Measurements from ENCODE around the gene NR3C1. TPM values are rescaled to one million over a fixed set of nuclear protein-coding genes. Genes with fewer than 3 reads are reported as not detected.

The NR3C1 gene
- polyA plus RNA-seq, 1 donor (not counting 4 experiments of a cell fraction or from before 2014, with no cell fraction given): 30.7 TPM

GRCh38 chr5:143374496-143375217 lies 28.8 kb downstream of the NR3C1 start:
- H3K9me1 ChIP-seq (ENCODE audit: control insufficient read depth, extremely low read depth, insufficient read depth, low read length): no peaks in the 10 kb centered on the region
- H3K9ac ChIP-seq (ENCODE audit: control insufficient read depth, extremely low read depth, insufficient read depth, low read length): no peak overlapping the region
- no peak overlapping the region for H3K4me2 ChIP-seq (ENCODE audit: control insufficient read depth, extremely low read depth, insufficient read depth, low read depth, low read length)
- no peak overlapping the region for H3K27ac ChIP-seq (ENCODE audit: control insufficient read depth, insufficient read depth, low read length)
- peaks cover 23% of the 10 kb centered on the region for H3K4me1 ChIP-seq (ENCODE audit: control insufficient read depth, extremely low read depth, insufficient read depth, low read length)
- FAIRE-seq: no peak
- H2AFZ ChIP-seq (ENCODE audit: control insufficient read depth, low read length): no peak overlapping the region
- dilution Hi-C loops (cut with MboI; ENCODE audit: extremely low pct_ligation_motif_present, low sequenced_read_pairs): no loop called here
- TF ChIP-seq CTCF (optimal IDR thresholded peaks at IDR 0.05 in 1 of 3, IDR thresholded peaks at IDR 0.05 in 1 of 3, conservative IDR thresholded peaks at IDR 0.05 in 1 of 3; ENCODE audit: extremely low read depth in 1 of 3, insufficient read depth in 2 of 3, low read length in 3 of 3): no peak
- no peak for TF ChIP-seq EZH2 (IDR thresholded peaks at IDR 0.05; ENCODE audit: low read length)
- peaks cover 92% of the 10 kb centered on the region for H3K79me2 ChIP-seq (ENCODE audit: control insufficient read depth, insufficient read depth, low read length)
- no peaks in the 10 kb centered on the region for H4K20me1 ChIP-seq (ENCODE audit: control insufficient read depth, extremely low read depth, insufficient read depth, low read length)
- H3K36me3 ChIP-seq (ENCODE audit: control insufficient read depth in 2 of 2, extremely low read depth in 1 of 2, insufficient read depth in 2 of 2, low read length in 2 of 2): no peaks in the 10 kb centered on the region
- no peaks in the 10 kb centered on the region for H3K27me3 ChIP-seq (ENCODE audit: control insufficient read depth, extremely low read depth, insufficient read depth, low read length)
- no peak for DNase-seq (ENCODE audit: low read depth, low spot score)
- no peaks in the 10 kb centered on the region for H3K9me3 ChIP-seq (ENCODE audit: control insufficient read depth, low read depth, low read length)
- no peak overlapping the region for H3K4me3 ChIP-seq (ENCODE audit: control insufficient read depth in 2 of 3, extremely low read depth in 1 of 3, insufficient read depth in 2 of 3, low read depth in 1 of 3, low read length in 3 of 3)

- Histone ChIP-seq H3K79me2 (ENCODE audit: control insufficient read depth, insufficient read depth, low read length) (peaks cover 92% of the 10 kb centered on the region), H3K27me3 (ENCODE audit: control insufficient read depth, extremely low read depth, insufficient read depth, low read length) (no peaks in the 10 kb centered on the region), H4K20me1 (ENCODE audit: control insufficient read depth, extremely low read depth, insufficient read depth, low read length) (no peaks in the 10 kb centered on the region), H2AFZ (ENCODE audit: control insufficient read depth, low read length) (no peak overlapping the region), H3K9ac (ENCODE audit: control insufficient read depth, extremely low read depth, insufficient read depth, low read length) (no peak overlapping the region), H3K4me2 (ENCODE audit: control insufficient read depth, extremely low read depth, insufficient read depth, low read depth, low read length) (no peak overlapping the region), H3K4me1 (ENCODE audit: control insufficient read depth, extremely low read depth, insufficient read depth, low read length) (peaks cover 23% of the 10 kb centered on the region), H3K9me1 (ENCODE audit: control insufficient read depth, extremely low read depth, insufficient read depth, low read length) (no peaks in the 10 kb centered on the region), H3K4me3 (ENCODE audit: control insufficient read depth in 2 of 3, extremely low read depth in 1 of 3, insufficient read depth in 2 of 3, low read depth in 1 of 3, low read length in 3 of 3) (no peak overlapping the region), H3K27ac (ENCODE audit: control insufficient read depth, insufficient read depth, low read length) (no peak overlapping the region), H3K9me3 (ENCODE audit: control insufficient read depth, low read depth, low read length) (no peaks in the 10 kb centered on the region), H3K36me3 (ENCODE audit: control insufficient read depth in 2 of 2, extremely low read depth in 1 of 2, insufficient read depth in 2 of 2, low read length in 2 of 2) (no peaks in the 10 kb centered on the region)
- no peak for TF ChIP-seq EZH2 (IDR thresholded peaks at IDR 0.05; ENCODE audit: low read length)
- no peak for TF ChIP-seq CTCF (optimal IDR thresholded peaks at IDR 0.05 in 1 of 3, IDR thresholded peaks at IDR 0.05 in 1 of 3, conservative IDR thresholded peaks at IDR 0.05 in 1 of 3; ENCODE audit: extremely low read depth in 1 of 3, insufficient read depth in 2 of 3, low read length in 3 of 3)
- FAIRE-seq (no peak), DNase-seq (ENCODE audit: low read depth, low spot score) (no peak)
- dilution Hi-C loops (cut with MboI; ENCODE audit: extremely low pct_ligation_motif_present, low sequenced_read_pairs): no loop called here
Measured at GRCh38 chr5:143373076-143373475, 30.4 kb downstream of the NR3C1 start.

All from keratinocyte (primary cell).